WERI-Rb-1 (cell line): Measurements from ENCODE around the gene TSSK3.

Experiments
- DNase-seq: peaks from one replicate; pipeline ENCODE4 v3.0.0-alpha.2; 2020
- H3K27ac ChIP-seq: fragments of 250-450 bp; sonication (Bioruptor Pico); 2 replicates; pipeline ENCODE4 v1.5.1; 2020; ENCODE audit warnings: mild to moderate bottlenecking, moderate library complexity
- H3K27me3 ChIP-seq: fragments of 250-450 bp; sonication (Bioruptor Pico); 2 replicates; pipeline ENCODE4 v1.5.1; 2021; ENCODE audit warnings: mild to moderate bottlenecking, low read depth, moderate library complexity; ENCODE audit not compliant: insufficient read depth, severe bottlenecking
- H3K36me3 ChIP-seq: fragments of 250-450 bp; sonication (Bioruptor Pico); 2 replicates; pipeline ENCODE4 v1.5.1; 2020; ENCODE audit warnings: mild to moderate bottlenecking, moderate library complexity
- H3K4me3 ChIP-seq: 2 replicates; pipeline ENCODE4 v1.5.1; 2011; ENCODE audit warnings: low read depth, mild to moderate bottlenecking, control low read depth, low read length
- H3K9me3 ChIP-seq: fragments of 250-450 bp; sonication (Bioruptor Pico); 2 replicates; pipeline ENCODE4 v1.5.1; 2021; ENCODE audit warnings: mild to moderate bottlenecking, moderate library complexity; ENCODE audit not compliant: severe bottlenecking
- TF ChIP-seq, protein P1 (sequence below): IDR thresholded peaks from 2 replicates; pipeline ENCODE4 v1.5.1; 2011; ENCODE audit warnings: low read depth, mild to moderate bottlenecking, control low read depth, inconsistent platforms, low read length

Gene TSSK3

DNA sequence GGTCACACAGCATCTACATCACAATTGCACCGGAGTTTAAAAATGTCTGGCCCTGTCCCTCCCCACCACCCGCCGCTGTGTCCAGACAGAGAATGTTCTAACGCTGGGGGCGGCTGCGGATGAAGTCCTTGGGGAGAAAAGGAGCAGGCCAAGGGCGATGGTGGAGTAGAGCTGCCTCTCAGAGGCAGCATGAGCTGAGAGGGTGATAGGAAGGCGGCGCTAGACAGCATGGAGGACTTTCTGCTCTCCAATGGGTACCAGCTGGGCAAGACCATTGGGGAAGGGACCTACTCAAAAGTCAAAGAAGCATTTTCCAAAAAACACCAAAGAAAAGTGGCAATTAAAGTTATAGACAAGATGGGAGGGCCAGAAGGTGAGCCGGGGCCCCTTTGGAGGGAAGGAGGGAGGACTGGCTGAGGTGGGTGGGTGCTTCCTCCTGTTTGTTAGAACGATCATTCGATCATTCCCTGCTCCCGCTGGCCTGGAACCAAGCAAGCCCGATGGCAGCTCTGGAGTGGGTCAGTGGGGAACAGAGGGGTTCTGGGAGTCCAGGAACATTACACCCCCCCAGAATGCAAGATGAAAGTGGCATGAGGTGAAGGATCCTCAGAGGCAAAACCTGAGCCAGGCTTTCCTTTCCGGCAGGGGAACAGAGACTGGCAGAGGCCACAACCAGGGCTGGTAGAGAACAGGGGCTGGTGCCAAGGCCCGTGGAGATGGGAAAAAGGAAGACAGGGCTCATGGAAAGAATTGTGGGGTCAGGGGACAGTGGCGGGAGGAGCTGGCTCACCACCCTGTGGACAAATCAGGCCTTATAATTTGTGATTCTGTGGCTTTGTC is at the start of gene TSSK3, which contains the start of gene FAM229A:
Gene TSSK3 (plus strand): TSS at position 66 of the 840 bp plus-strand sequence. CDS start 163 bp downstream, at position 229.
Gene FAM229A (minus strand): TSS at position 12 of the 840 bp plus-strand sequence. CDS start 394 bp downstream, outside the sequence.
- H3K27me3 ChIP-seq = no peaks in the 10 kb centered on the region
- H3K9me3 ChIP-seq = no peaks in the 10 kb centered on the region
- DNase-seq = no peak
- H3K4me3 ChIP-seq = peak within 1 kb of the TSS; percentile 49
- peak within 1 kb of the TSS; percentile 70 for H3K27ac ChIP-seq
- H3K36me3 ChIP-seq = peaks cover 42% of the 10 kb centered on the region
- TF ChIP-seq, protein P1, sequence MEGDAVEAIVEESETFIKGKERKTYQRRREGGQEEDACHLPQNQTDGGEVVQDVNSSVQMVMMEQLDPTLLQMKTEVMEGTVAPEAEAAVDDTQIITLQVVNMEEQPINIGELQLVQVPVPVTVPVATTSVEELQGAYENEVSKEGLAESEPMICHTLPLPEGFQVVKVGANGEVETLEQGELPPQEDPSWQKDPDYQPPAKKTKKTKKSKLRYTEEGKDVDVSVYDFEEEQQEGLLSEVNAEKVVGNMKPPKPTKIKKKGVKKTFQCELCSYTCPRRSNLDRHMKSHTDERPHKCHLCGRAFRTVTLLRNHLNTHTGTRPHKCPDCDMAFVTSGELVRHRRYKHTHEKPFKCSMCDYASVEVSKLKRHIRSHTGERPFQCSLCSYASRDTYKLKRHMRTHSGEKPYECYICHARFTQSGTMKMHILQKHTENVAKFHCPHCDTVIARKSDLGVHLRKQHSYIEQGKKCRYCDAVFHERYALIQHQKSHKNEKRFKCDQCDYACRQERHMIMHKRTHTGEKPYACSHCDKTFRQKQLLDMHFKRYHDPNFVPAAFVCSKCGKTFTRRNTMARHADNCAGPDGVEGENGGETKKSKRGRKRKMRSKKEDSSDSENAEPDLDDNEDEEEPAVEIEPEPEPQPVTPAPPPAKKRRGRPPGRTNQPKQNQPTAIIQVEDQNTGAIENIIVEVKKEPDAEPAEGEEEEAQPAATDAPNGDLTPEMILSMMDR = no peak

DNA sequence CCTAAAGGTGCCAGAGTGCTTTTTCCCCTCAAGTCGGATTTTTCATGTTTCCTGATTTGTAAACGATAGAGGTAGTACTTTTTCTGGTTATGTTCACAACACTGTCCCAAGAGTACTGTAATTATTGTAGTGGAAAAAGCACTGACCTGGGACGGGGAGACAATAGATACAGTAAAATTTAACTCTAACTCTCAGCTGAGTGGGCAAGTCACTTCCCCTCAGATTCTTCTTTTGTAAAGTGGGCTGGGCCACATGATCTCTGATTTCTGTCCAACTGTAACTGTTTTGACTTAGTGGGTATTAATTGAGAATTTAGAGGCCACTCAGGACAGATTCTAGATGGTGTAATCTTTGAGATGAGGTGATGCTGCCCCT is 45.4 kb upstream of the TSSK3 start:
- Histone ChIP-seq H3K4me3 (no peak overlapping the region), H3K27ac (no peak overlapping the region), H3K9me3 (no peaks in the 10 kb centered on the region), H3K27me3 (no peaks in the 10 kb centered on the region), H3K36me3 (peaks cover 42% of the 10 kb centered on the region)
- no peak for DNase-seq
- TF ChIP-seq, protein P1 = no peak

GRCh38 chr1:32318127-32318869 is 44.0 kb upstream of the TSSK3 start:
- TF ChIP-seq, protein P1 = no peak
- no peaks in the 10 kb centered on the region for H3K9me3 ChIP-seq
- H3K36me3 ChIP-seq = peaks cover 48% of the 10 kb centered on the region
- no peak overlapping the region for H3K27ac ChIP-seq
- no peak overlapping the region for H3K4me3 ChIP-seq
- no peak for DNase-seq
- no peaks in the 10 kb centered on the region for H3K27me3 ChIP-seq

GRCh38 chr1:32321712-32322291 is 40.5 kb upstream of the TSSK3 start:
- Histone ChIP-seq H3K9me3 (no peaks in the 10 kb centered on the region), H3K4me3 (no peak overlapping the region), H3K27me3 (no peaks in the 10 kb centered on the region), H3K27ac (no peak overlapping the region), H3K36me3 (peaks cover 65% of the 10 kb centered on the region)
- DNase-seq = no peak
- TF ChIP-seq, protein P1 = no peak

DNA sequence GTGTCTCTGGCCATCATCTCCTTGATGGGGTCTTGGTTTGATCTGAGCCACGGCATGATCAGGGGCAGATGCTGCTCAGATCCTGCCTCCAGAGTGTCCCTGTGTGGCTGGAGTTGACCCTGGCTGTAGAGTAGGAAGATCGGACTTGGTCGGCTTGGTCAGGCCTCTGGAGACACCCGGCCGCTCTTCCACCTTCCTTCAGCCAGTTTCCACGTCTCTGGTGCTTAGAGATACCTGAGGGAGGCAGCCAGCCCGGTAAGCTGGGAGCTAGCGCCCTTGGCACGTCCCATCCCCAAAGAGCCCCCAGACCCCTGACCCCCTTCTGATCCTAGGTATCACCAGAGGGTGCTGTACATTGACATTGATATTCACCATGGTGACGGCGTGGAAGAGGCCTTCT is 35.1 kb upstream of the TSSK3 start:
- DNase-seq = no peak
- H3K4me3 ChIP-seq = no peak overlapping the region
- no peak overlapping the region for H3K27ac ChIP-seq
- TF ChIP-seq, protein P1 = no peak
- H3K27me3 ChIP-seq = no peaks in the 10 kb centered on the region
- no peaks in the 10 kb centered on the region for H3K9me3 ChIP-seq
- peaks cover 86% of the 10 kb centered on the region for H3K36me3 ChIP-seq
